NCI-H345 treated with DMSO at 0.1 percent for 48 hours (cell line): ENCODE measurements around the gene EXOC2.
"Not testable (repeated sequence)": the region's sequence is repeated elsewhere in the genome, so short reads cannot be mapped to it uniquely, and the experiment has no call there.

Experiments used
- DNase-seq: peaks from one replicate; lab custom pipeline; 2025; ENCODE audit not compliant: unreplicated experiment; lab: John Stamatoyannopoulos, UW

The EXOC2 gene

DNA sequence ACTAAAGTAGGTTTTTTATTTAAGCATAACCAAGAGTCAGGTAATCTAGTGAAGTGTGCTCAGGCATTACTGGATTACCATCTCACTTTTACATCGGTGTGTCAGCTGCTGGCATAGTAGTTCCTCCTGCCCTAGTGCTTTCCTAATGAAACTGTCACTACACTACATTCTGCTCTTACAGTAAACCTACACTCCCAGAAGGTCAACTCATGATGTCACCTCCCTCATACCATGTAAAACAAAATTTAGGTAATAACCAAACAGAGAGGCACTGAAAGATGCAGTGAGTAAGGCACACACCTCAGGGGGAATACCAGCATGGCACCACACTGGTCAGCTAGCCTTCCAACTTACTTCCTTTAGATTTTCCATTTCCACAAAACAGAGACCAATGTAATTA lies 59.3 kb downstream of the EXOC2 start:
- DNase-seq: no peak

- no peak for DNase-seq
Measured at GRCh38 chr6:628766-629165, 64.2 kb downstream of the EXOC2 start.

DNA sequence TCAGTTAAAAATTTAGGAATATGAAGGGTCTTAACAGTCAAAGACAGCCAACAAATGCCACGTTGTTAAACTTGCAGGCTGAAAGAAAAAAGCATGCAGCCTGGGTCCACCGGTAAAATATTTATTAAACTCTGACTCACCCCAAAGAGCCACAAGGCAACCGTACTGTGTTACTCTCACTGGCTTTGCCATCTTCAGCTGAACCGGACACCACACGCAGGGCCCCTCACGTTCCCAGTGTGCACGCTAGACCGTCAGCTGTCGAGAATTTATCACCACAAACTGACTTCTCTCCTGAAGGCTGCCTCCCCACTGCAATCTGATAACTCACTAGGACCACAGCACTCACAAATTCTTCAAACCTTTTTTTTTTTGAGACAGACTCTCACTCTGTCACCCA lies 66.7 kb downstream of the EXOC2 start:
- no peak for DNase-seq

- DNase-seq: no peak
Measured at GRCh38 chr6:624979-625378, 68.0 kb downstream of the EXOC2 start.

- DNase-seq: no peak
Measured at GRCh38 chr6:622462-622861, 70.5 kb downstream of the EXOC2 start.

DNA sequence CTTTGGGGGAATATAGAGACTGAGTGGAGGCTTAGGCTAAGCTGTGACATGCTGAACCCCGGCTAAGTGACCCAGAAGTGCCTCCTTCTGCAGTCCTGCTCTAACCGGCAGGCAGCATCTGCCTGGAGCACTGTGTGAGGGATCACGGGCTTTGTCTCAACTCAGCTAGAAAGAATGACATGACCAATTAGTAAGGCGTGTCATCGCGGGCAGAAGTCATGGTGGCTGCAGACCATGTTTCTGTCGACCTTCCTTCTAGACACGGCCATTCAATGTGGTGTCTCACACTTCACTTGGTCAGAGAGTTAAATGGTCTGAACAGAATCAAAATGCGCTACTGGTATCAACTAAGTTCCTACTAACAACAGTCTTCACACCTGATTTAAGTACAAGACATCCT lies 71.0 kb downstream of the EXOC2 start:
- DNase-seq: no peak

- DNase-seq: no peak
Measured at GRCh38 chr6:620950-621349, 72.0 kb downstream of the EXOC2 start.

DNA sequence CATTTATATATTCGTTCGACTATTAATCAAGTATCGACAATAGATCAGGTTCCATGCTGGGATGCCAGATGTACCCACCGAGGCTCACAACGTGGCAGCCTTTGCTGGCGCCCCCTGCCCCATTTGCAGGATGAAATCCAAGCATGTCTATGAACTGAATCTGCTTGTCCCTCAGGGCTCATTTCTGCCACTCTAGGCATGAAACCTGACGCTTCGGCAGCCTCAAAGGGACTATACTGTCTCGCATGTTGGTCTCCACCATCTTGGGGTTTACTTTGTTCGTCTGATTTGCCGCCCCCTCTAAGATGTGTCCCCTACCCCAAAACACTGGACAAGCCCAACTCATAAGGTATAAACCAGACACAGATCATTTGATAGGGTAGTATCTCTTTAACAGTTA lies 72.8 kb downstream of the EXOC2 start:
- no peak for DNase-seq

DNA sequence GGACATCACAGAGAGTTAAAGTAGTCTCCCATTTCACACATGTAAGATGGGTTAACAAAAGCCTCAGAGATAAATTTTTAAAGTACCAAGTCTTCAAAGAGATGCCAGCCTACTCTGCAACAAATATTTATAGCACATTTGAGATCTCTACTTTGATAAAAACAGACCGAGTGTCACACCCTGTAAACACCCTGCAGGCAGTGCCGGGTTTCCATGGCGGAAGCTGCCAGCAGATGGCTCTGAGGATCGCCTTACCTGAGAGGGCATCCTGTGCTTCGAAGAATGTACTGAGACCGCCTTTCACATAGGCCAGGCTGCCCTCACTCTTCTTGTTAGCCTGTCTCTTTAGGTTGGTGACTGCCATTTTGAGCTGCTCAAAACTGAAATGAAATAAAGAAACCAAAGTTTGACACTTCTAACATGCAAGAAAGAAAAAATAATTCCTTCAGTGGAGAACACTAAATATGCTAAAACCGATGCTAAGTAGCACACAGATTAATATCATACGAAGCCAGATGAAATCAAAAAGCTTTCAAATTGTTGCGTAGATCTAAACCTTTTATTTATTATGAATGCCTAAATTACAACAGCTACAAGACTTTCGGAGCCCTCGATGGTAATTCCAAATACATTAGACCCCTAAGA lies 75.4 kb downstream of the EXOC2 start:
- DNase-seq: no peak

GRCh38 chr6:613981-614380 lies 79.0 kb downstream of the EXOC2 start:
- DNase-seq: no peak

DNA sequence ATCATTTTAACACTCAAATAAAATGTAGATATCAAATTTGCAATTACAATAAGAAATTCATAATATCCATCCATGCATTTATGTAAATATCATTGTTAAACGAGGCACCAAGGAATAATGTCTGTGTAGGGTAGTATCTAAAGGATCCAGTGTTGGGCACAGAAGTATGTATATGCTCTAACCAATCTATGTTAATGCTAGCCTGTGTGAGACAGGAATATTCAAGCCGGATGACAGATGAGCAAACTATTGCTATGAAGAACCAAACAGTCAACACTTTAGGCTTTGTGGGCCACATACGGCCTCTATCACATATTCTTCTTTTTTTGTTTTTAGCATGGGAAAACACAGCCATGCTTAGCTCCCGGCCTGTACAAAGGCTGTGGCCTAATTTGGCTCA lies 81.0 kb downstream of the EXOC2 start:
- no peak for DNase-seq

DNA sequence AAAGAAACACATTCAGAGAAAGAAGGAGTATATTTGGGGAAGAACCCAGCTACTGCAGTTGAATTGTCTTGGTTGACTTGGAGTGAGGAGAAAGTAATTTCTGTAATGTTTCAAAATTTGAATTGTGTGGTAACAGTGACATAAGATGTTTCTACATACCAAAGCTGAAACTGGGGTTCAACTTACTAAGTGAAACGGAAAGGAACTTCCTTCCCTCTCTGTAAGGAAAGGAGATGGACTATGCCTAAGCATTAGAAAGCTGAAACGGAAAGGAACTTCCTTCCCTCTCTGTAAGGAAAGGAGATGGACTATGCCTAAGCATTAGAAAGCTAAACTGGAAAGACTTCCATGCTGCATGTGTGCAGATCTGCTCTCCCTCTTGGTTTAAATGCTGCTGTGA lies 82.1 kb downstream of the EXOC2 start:
- no peak for DNase-seq

DNA sequence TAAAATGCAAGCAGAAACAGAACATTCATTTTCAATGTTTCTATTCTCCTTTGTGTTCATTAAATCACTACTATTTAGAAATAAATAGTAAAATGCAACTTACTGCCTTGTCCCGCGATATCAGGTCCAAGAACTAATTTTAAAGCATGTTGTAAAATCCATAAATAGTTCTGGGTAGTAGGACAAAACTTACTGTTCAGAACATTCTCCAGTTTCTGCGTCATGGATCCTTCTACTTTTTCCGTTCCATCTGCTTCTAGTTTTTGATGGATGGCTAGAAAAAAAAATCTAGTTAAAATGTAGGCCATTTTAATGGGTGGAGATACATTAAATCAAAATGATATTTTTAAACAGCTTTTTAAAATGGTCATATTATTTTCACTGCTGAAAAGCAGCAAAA lies 83.0 kb downstream of the EXOC2 start:
- no peak for DNase-seq

- DNase-seq: no peak
Measured at GRCh38 chr6:606829-607379, 86.0 kb downstream of the EXOC2 start.

- not testable (repeated sequence) for DNase-seq
Measured at GRCh38 chr6:605895-606294, 87.0 kb downstream of the EXOC2 start.

- no peak for DNase-seq
Measured at GRCh38 chr6:604579-604978, 88.4 kb downstream of the EXOC2 start.

GRCh38 chr6:603265-603664 lies 89.7 kb downstream of the EXOC2 start:
- no peak for DNase-seq

GRCh38 chr6:599576-600448 lies 93.1 kb downstream of the EXOC2 start:
- DNase-seq: no peak

- DNase-seq: no peak
Measured at GRCh38 chr6:593907-594212, 99.1 kb downstream of the EXOC2 start.

DNA sequence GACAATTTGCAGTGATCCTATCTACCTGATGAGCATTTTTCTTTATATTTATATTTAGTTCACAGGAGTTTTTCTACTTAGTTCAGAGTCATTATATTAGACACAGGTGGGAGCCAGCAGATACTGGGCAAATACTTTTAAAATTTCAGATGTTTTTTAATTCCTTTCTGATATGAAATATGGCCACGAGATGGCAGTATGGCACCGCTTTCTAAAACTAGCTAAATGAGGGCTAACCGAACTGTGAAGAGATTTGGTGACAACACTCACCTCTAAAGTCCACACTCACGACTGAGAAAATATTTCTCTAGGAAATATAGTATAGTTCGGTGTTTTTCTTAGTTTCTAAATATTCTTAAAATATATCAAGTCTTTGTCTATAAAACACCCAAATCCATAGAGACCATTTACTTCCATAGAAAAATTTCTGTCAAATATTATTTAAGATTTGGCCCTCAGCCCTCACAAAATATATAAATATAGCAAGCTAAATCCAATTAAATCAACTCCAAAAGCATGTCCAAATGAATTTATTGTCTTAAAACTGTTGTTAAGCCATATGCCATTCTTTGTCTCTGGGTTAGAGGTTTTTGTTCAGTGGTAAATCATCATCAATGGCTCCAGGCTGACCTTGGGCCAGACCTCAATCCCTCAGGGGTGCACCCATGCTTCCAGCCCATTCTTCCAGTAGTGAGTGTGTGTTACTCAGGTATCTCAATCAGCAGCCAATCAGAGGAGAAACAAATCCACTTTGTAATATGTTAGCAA lies 99.6 kb downstream of the EXOC2 start:
- no peak for DNase-seq

DNA sequence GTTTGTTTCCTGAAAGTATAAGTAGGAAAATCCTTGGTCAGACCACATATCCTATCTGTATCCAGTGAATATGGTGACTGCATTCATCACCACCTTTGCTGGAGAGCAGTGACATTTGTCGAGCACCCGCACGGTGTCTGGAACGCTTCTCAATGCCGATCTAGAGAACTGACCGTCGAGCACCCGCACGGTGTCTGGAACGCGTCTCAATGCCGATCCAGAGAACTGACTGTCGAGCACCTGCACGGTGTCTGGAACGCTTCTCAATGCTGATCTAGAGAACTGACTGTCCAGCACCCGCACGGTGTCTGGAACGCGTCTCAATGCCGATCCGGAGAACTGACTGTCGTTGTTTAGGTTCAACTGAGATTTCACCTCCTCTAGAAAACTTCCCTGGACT lies 103.8 kb downstream of the EXOC2 start:
- DNase-seq: no peak

DNA sequence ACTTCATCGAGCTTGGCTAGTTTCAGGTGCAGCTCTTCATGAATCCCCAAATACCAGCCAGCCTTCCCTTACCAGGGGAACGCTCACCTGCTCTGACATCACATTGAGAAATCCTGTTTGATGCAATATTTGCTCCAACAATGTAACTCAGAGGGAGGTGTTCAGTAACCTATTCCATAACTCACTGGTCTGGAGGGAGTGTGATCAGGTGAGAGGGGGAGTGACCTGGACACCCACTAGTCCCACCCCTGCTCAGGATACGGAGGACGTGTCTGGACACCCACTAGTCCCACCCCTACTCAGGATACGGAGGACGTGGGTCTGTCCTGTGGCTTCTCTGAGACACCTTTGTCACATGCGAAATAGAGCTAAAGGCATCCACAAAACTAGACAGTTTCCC lies 106.4 kb downstream of the EXOC2 start:
- DNase-seq: no peak
